B cell (primary cell): ENCODE data around the gene ZBTB44. TPM values are rescaled to one million over a fixed set of nuclear protein-coding genes. Genes with fewer than 3 reads are reported as not detected.

ENCODE experiments used
- ATAC-seq: fragments of 200-7000 bp; cut with Tn5 transposase; one replicate; pipeline ENCODE4 v1.10.0; 2021; ENCODE audit warnings: low read depth, mild to moderate bottlenecking, moderate number of reproducible peaks, moderate library complexity
- CTCF ChIA-PET: fragments of 350-600 bp; sonication (Branson Sonifier 250); formaldehyde crosslinking; loops from one replicate; lab custom pipeline; 2021; ENCODE audit warnings: antibody characterized with exemption, inconsistent platforms; lab: Charles Lee
- POLR2A ChIA-PET: fragments of 350-600 bp; sonication (Branson Sonifier 250); formaldehyde crosslinking; loops from one replicate; lab custom pipeline; 2021; ENCODE audit warnings: antibody characterized with exemption; lab: Charles Lee
- DNase-seq: peaks from one replicate; pipeline ENCODE4 v3.0.0; 2013
- H2AFZ ChIP-seq: 2 replicates; pipeline ENCODE4 v1.6.1; 2012; ENCODE audit warnings: mild to moderate bottlenecking, low read depth, low read length; ENCODE audit not compliant: insufficient read depth, poor library complexity, severe bottlenecking
- H3K27ac ChIP-seq, 2 donors: 1 replicate in 1 of 2; 2 replicates in 1 of 2; pipeline ENCODE4 v1.5.1; 2012 to 2013; ENCODE audit warnings: low read length in 2 of 2, mild to moderate bottlenecking in 2 of 2, moderate library complexity in 1 of 2
- H3K27me3 ChIP-seq, 4 experiments: fragments of 200-600 bp in 1 of 4; sonication (generic) in 1 of 4; replicated peaks in 1 of 4; 1 replicate in 2 of 4; 2 replicates in 2 of 4; pipeline versions ENCODE4 v1.6.1 to v1.7.0; 2013 to 2016; ENCODE audit warnings: low read length in 3 of 4, mild to moderate bottlenecking in 2 of 4, mixed read lengths in 1 of 4, moderate library complexity in 1 of 4; ENCODE audit not compliant: insufficient read depth in 4 of 4, control insufficient read depth in 3 of 4; ENCODE audit errors: control extremely low read depth in 1 of 4
- H3K36me3 ChIP-seq, 2 experiments: replicated peaks in 1 of 2; 1 replicate in 1 of 2; 2 replicates in 1 of 2; pipeline versions ENCODE4 v1.6.1 to v1.7.1; 2013; ENCODE audit warnings: low read length in 1 of 2; ENCODE audit not compliant: insufficient read depth in 2 of 2, control insufficient read depth in 1 of 2; ENCODE audit errors: control extremely low read depth in 1 of 2, extremely low read depth in 1 of 2
- H3K4me1 ChIP-seq, 2 donors: fragments of 200-600 bp in 1 of 2; sonication (generic) in 1 of 2; 1 replicate in 1 of 2; 2 replicates in 1 of 2; pipeline versions ENCODE4 v1.5.1 to v1.6.1; 2013 to 2017; ENCODE audit warnings: low read length in 2 of 2; ENCODE audit not compliant: control insufficient read depth in 2 of 2, insufficient read depth in 2 of 2
- H3K4me2 ChIP-seq: replicated peaks from 2 replicates; pipeline ENCODE3; 2012; ENCODE audit warnings: mild to moderate bottlenecking, low read depth, low read length; ENCODE audit not compliant: poor library complexity, severe bottlenecking
- H3K4me3 ChIP-seq, 5 experiments: fragments of 200-600 bp in 1 of 5; sonication (generic) in 1 of 5; 1 replicate in 3 of 5; 2 replicates in 2 of 5; pipeline versions ENCODE4 v1.5.1 to v1.7.0; 2011 to 2016; ENCODE audit warnings: low read length in 4 of 5, mild to moderate bottlenecking in 4 of 5, low read depth in 2 of 5, control low read depth in 1 of 5, moderate library complexity in 1 of 5; ENCODE audit not compliant: insufficient read depth in 1 of 5; ENCODE audit errors: control extremely low read depth in 1 of 5, extremely low read depth in 1 of 5
- H3K79me2 ChIP-seq: fragments of 200-600 bp; sonication (generic); one replicate; pipeline ENCODE4 v1.6.0; 2016; ENCODE audit warnings: low read length; ENCODE audit not compliant: control insufficient read depth, insufficient read depth
- H3K9ac ChIP-seq: fragments of 200-600 bp; sonication (generic); 2 replicates; pipeline ENCODE4 v1.6.1; 2017; ENCODE audit warnings: mild to moderate bottlenecking, low read length, moderate library complexity
- H3K9me3 ChIP-seq, 3 donors: one replicate each; pipeline versions ENCODE4 v1.6.1 to v1.7.1; 2013; ENCODE audit warnings: low read length in 2 of 3; ENCODE audit not compliant: control insufficient read depth in 2 of 3, insufficient read depth in 1 of 3; ENCODE audit errors: control extremely low read depth in 1 of 3
- H4K20me1 ChIP-seq: 2 replicates; pipeline ENCODE4 v1.6.0; 2012; ENCODE audit warnings: mild to moderate bottlenecking, low read length; ENCODE audit not compliant: insufficient read depth, control insufficient read depth, poor library complexity, severe bottlenecking
- H3K27ac Mint-ChIP-seq: one replicate; pipeline ENCODE4 v1.8.0; 2021; ENCODE audit warnings: mixed read lengths
- H3K27me3 Mint-ChIP-seq: one replicate; pipeline ENCODE4 v1.8.0; 2021; ENCODE audit warnings: mixed read lengths
- H3K4me1 Mint-ChIP-seq: one replicate; pipeline ENCODE4 v1.8.0; 2021; ENCODE audit warnings: mixed read lengths
- H3K4me3 Mint-ChIP-seq: one replicate; pipeline ENCODE4 v1.8.0; 2021; ENCODE audit warnings: mixed read lengths
- H3K9me3 Mint-ChIP-seq: one replicate; pipeline ENCODE4 v1.8.0; 2022; ENCODE audit warnings: mixed read lengths; ENCODE audit not compliant: insufficient read depth
- EZH2 ChIP-seq: IDR thresholded peaks from 2 replicates; pipeline ENCODE4 v1.6.1; 2012; ENCODE audit warnings: borderline replicate concordance, low read depth, mild to moderate bottlenecking, moderate library complexity, low read length; ENCODE audit not compliant: insufficient read depth, poor library complexity, severe bottlenecking
- WGBS: methylation state at CpG from one replicate; pipeline ENCODE4 v1.1.5; 2013; ENCODE audit warnings: missing lambda C conversion rate; ENCODE audit not compliant: insufficient coverage; 5-methylcytosine and 5-hydroxymethylcytosine counted together
- intact Hi-C: fragments of 100-400 bp; cut with micrococcal nuclease; formaldehyde crosslinking; loops from one replicate; pipeline ENCODE4 v1.10.0; 2022
- polyA plus RNA-seq: library from polyadenylated mRNA; depleted of rRNA; stranded (reverse); fragments of >200 nt; gene quantifications from 2 replicates; pipeline ENCODE4 v1.2.3, GENCODE V29; 2012
- total RNA-seq, 2 donors: library from RNA; stranded (reverse); fragments of 120-200 nt in 1 of 2; gene quantifications; 1 replicate in 1 of 2; 2 replicates in 1 of 2; pipeline versions ENCODE4 v1.2.3 to v1.2.4, GENCODE V29; 2013 to 2022
- TF ChIP-seq, protein P1 (sequence below): fragments of 200-600 bp; IDR thresholded peaks from one replicate; pipeline ENCODE4 v1.8.0; 2022; ENCODE audit warnings: antibody characterized with exemption, mild to moderate bottlenecking

ZBTB44 gene
- total and polyA plus RNA-seq, 2 donors (not counting 1 experiment from before 2014, with no cell fraction given) = 23.3 to 89.4 TPM

GRCh38 chr11:130192845-130193267 lies 121.9 kb downstream of the ZBTB44 start:
- H3K4me3 ChIP-seq = no peak overlapping the region
- H3K9me3 ChIP-seq = peaks cover 0 to 3% (median 0%) of the 10 kb centered on the region in 3 donors
- POLR2A ChIA-PET = no interaction called here
- Mint-ChIP-seq H3K27me3 (no peaks in the 10 kb centered on the region), H3K9me3 (no peaks in the 10 kb centered on the region), H3K4me1 (peaks cover 2% of the 10 kb centered on the region), H3K4me3 (no peak overlapping the region), H3K27ac (no peak overlapping the region)
- no peaks in the 10 kb centered on the region for H3K79me2 ChIP-seq
- DNase-seq (no peak), ATAC-seq (no peak)
- peaks cover 1 to 61% of the 10 kb centered on the region in 2 experiments for H3K36me3 ChIP-seq
- H2AFZ ChIP-seq = no peak overlapping the region
- CTCF ChIA-PET = no interaction called here
- no peaks in the 10 kb centered on the region for H3K4me1 ChIP-seq
- TF ChIP-seq, protein P1, sequence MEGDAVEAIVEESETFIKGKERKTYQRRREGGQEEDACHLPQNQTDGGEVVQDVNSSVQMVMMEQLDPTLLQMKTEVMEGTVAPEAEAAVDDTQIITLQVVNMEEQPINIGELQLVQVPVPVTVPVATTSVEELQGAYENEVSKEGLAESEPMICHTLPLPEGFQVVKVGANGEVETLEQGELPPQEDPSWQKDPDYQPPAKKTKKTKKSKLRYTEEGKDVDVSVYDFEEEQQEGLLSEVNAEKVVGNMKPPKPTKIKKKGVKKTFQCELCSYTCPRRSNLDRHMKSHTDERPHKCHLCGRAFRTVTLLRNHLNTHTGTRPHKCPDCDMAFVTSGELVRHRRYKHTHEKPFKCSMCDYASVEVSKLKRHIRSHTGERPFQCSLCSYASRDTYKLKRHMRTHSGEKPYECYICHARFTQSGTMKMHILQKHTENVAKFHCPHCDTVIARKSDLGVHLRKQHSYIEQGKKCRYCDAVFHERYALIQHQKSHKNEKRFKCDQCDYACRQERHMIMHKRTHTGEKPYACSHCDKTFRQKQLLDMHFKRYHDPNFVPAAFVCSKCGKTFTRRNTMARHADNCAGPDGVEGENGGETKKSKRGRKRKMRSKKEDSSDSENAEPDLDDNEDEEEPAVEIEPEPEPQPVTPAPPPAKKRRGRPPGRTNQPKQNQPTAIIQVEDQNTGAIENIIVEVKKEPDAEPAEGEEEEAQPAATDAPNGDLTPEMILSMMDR = no peak
- no peak for TF ChIP-seq EZH2
- 96% methylated on average over 3 of the region's 4 CpGs for WGBS
- H3K9ac ChIP-seq = no peak overlapping the region
- no peaks in the 10 kb centered on the region for H4K20me1 ChIP-seq
- no peak overlapping the region for H3K4me2 ChIP-seq
- H3K27ac ChIP-seq = no peak overlapping the region
- no peaks in the 10 kb centered on the region for H3K27me3 ChIP-seq
- intact Hi-C loops = no loop called here

- Mint-ChIP-seq H3K4me3 (no peak overlapping the region), H3K4me1 (peaks cover 2% of the 10 kb centered on the region), H3K27me3 (no peaks in the 10 kb centered on the region), H3K27ac (no peak overlapping the region), H3K9me3 (no peaks in the 10 kb centered on the region)
- intact Hi-C loops = no loop called here
- 84% methylated on average over 9 of the region's 14 CpGs for WGBS
- POLR2A ChIA-PET = no interaction called here
- H3K4me2 ChIP-seq = no peak overlapping the region
- CTCF ChIA-PET = no interaction called here
- H3K36me3 ChIP-seq = peaks cover 0 to 54% of the 10 kb centered on the region in 2 experiments
- H2AFZ ChIP-seq = no peak overlapping the region
- peaks cover 0 to 3% (median 0%) of the 10 kb centered on the region in 3 donors for H3K9me3 ChIP-seq
- ATAC-seq (no peak), DNase-seq (no peak)
- H3K27ac ChIP-seq = no peak overlapping the region
- H3K9ac ChIP-seq = no peak overlapping the region
- no peaks in the 10 kb centered on the region for H3K79me2 ChIP-seq
- no peaks in the 10 kb centered on the region for H3K27me3 ChIP-seq
- no peaks in the 10 kb centered on the region for H4K20me1 ChIP-seq
- H3K4me1 ChIP-seq = no peaks in the 10 kb centered on the region
- no peak overlapping the region for H3K4me3 ChIP-seq
- TF ChIP-seq EZH2 = no peak
These were observed 122.8 kb downstream of the ZBTB44 start for GRCh38 chr11:130191896-130192295.
